Kidney capillary endothelial cell (primary cell): Measurements from ENCODE around the gene RICTOR.

Experiments
- DNase-seq: peaks from one replicate; pipeline ENCODE4 v3.0.0-alpha.2; 2018; ENCODE audit warnings: low spot score

RICTOR gene

GRCh38 chr5:38888041-38888440 is 186.2 kb downstream of the RICTOR start:
- DNase-seq = no peak
